ENCODE measurements around the gene STAMBPL1.

DNA sequence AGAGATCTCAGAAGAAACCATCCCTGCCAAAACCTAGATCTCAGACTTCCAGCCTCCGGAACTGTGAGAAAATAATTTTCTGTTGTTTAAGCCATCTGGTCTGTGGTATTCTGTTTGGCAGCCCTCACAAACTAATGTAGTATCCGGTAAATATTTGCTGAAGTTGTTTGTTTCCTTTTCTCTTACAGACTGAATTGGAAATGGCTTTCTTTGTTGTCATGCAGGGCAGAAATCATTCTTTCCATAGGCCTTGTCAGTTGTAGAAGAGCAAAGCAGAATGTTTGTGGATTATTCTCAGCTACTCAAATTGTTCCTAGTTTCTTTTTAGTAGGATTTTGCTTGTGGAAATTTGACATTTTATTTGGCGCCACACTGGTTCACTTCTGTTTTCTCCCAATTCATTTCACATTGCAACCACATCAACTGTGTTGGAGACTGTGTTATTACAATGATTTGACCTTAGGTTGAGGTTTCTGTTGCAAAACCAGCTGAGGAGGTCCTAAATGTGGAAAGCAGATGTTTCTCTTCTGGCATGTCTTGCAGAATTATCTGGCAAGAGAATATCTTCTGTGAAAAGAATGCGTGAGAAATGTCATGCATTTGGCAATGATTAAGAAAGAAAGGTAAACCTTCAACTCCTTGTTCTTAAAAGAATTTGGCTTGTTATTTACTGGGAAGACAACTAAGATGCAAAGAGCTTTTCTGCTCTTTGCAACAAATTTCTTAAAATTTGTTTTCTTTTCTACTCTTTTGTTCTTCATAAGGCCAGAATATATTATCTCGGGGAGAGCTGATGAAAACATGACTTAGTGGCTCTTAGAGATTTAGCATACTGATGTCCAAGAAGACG lies 46.7 kb downstream of the STAMBPL1 start:
- TF ChIP-seq POLR2A (IDR thresholded peaks at IDR 0.05; ENCODE audit: low read depth, low read length) (no peak), TAF1 (IDR thresholded peaks at IDR 0.05; ENCODE audit: low read depth, low read length) (no peak), POU2F2 (IDR thresholded peaks at IDR 0.05; ENCODE audit: low read depth, low read length) (no peak), POLR2AphosphoS5 (IDR thresholded peaks at IDR 0.05; ENCODE audit: low read depth, low read length) (no peak), PAX5 (IDR thresholded peaks at IDR 0.05; ENCODE audit: insufficient read depth, low read length, severe bottlenecking) (no peak)

Data from GM12891 (cell line).